Effector CD8-positive, alpha-beta T cell (primary cell): Measurements from ENCODE around the gene HPSE2.

ENCODE experiments used
- DNase-seq: peaks from one replicate; lab custom pipeline; 2025; lab: John Stamatoyannopoulos, UW

Gene HPSE2

DNA sequence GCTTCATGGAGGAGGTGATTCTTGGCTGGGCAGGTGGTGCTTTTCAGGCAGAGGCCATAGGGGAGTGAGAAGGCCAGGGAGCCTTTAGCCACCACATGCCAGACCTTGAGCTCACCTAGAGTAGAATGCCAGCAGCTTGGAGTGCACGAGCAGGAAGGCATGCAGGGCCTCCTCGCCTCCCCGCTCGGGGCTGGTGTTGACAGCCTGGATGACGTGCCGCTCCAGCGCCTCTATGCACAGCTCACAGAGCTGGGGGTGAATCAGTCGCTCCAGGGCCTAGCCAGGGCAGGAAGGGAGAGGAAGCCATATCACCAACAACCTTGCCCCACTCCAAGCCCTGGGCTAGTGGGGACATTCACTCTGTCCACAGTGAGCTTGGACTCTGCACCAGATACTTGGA is 804.6 kb downstream of the HPSE2 start:
- no peak for DNase-seq

DNA sequence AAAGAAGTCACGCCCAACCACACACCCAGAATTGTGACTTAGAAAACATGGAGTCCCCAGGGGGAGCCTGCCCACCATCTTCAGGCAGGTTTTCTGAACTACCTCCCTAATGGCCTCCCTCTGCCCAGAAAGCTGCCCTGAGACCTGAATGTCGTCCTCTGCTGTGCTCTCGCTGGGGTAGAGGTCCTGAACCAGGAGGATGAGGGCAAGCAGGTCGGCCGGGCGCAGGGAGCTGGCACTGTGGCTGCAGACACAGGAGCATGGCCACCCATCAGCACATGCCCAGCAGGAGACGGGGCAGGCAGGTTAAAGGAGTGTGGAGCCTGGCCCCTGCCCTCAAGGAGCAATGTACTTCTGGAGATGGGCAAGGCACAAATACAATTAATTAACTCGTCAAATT is 805.2 kb downstream of the HPSE2 start:
- DNase-seq = no peak

DNA sequence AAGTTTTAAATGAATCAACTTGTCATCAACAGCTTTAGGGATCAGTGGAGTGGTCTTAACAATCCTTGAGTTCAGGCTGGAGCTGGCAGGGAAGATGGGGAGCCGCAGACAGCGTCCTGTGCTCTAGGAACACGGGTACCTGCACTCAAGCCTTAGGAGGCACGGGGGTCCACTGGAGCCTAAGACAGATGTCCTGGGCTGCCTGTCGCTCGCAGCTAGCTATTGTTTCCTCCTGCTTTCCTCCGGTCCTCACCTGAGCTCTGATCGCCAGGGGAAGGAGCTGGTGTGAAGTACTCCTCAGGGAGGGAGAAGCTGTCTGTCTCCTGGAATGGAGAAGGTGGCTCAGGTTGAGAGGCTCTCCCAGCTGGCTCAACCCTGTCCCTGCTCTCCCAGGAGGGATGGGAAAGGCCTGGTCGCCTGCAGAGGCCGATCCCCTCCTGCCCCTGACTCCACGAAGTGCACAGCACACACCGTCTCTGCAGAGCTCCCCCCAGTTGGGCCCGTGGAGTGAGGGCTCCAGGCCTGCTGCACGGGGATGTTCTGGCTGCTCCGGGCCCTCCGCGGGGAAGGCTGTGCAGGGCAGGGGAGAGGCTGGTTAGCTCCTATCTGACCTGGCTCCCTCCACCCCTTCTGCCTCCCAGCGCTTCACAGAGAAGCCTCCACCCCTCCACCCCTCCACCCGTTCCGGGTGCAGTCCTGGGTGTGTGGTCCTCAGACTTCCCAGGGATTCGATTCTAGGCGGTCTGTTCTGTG is 806.2 kb downstream of the HPSE2 start:
- DNase-seq = no peak

DNA sequence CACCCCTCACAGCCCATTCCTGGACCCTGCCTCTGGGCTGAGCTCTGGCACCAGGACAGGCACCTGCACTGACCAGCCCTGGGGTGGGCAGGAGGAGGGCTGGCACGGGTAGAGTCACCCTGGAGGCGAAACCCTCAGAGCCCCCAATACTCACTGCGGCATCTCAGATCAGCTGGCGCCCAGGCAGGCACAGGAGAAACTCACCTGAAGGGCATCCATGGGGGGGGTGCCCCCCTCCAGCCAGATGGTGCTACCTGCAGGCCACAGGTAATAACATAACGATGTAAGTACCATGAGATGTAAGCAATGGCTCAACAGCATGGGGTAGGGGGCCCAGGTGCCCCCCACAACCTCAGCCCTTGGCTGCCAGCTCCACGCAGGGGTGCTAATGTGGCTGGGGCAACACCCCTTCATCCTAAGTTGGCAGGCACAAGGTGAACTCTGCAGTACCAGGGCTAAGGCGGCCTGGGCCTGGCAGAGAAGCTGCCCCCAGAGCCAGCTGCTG is 808.6 kb downstream of the HPSE2 start:
- DNase-seq = no peak

DNA sequence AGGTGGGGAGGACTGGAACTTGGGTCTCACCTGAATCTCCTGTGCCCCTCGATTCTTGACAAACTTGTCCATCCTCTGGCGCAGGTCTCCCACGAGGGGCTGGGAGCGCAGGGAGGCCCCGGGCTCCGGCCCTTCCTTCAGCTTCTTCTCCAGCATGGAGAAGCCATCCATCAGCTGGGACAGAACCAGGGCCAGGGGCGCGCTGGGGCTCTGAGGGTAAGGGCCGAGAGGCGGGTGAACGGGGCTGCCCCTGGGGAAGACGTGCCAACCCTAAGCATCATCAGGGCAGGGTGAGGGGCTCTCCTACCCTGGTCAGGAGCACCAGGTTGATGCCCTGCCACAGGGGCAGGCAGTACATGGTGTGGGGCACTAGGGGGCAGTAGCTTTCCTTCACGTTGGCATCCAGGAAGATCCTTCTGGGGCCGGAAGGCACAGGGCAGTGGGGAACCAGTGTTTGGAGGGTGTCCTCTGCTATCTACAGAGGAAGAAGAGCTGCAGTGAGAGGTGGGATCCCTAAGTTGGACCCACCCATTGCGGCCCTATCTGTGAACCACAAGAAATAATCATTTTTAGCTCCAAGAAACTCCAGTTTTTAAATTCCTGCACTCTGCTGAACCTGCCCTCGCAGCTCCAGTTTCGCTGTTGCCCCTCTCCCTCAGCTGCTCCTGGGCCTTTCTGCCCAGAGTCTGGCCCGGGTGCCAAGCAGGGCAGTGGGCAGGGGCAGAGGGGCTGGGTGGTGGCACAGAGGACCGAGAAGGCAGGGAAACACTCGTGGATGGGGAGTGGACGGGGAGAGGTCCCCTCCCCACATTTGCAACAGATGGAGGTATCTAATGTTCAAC is 809.9 kb downstream of the HPSE2 start:
- peak; percentile 6 for DNase-seq

GRCh38 chr10:98424295-98425254 is 811.1 kb downstream of the HPSE2 start:
- no peak for DNase-seq

GRCh38 chr10:98423691-98424120 is 811.9 kb downstream of the HPSE2 start:
- no peak for DNase-seq

- no peak for DNase-seq
These were observed 813.5 kb downstream of the HPSE2 start for GRCh38 chr10:98422182-98422581.

DNA sequence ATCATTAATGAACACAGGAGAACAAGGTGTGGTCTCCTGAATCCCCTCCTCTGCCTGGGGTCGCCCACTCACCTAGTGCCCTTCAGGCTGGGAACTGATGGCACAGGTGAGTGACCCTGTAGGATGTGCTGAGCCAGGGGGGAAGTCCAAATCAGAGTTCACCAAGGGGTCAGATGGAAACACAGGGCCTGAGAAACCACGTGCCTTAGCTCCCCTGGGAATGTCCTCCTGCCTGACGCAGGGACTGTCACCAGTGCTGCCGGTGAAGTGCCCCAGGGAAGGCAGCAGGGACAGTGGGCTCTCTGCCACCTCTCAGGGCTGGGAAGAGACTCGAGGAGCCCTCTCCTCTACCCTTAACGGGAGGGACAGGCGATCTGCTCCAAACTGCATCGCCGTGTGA is 814.9 kb downstream of the HPSE2 start:
- no peak for DNase-seq

DNA sequence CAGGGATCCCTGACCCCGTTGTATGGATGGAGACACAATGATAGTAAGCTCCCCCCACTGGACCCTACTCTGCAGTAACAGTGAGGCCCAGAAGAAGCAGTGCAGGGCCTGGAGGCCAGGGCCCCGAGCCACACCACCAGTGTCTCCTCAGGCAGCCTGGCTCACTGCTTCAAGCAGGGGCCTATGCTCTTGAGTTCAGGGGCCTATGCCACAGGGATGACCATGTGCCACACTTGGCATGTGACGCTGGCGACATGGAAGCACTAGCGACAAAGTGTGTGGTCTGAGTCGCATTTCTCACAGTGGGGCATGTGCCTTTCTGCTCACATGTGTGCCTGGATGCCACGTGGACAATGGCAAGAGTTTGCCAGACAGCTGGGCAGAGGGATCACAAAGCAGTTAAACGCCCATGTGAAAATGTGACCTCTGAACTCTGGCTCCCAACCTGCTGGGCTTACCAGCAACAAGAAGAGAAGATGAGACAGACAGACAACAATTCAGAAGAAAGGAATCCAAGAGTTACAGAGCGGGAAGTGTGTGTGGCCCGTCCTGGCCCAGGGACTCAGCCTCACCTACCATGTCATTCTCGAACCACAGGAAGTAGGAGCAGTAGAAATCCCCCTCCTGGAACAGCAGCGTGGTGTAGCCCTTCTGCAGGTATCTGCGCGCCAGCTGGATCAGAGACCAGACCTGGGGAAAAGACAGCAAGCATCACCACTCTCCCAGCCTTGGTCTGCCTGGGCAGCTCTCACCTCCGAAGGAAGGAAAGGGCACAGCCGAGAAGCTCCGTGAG is 816.0 kb downstream of the HPSE2 start:
- no peak for DNase-seq

DNA sequence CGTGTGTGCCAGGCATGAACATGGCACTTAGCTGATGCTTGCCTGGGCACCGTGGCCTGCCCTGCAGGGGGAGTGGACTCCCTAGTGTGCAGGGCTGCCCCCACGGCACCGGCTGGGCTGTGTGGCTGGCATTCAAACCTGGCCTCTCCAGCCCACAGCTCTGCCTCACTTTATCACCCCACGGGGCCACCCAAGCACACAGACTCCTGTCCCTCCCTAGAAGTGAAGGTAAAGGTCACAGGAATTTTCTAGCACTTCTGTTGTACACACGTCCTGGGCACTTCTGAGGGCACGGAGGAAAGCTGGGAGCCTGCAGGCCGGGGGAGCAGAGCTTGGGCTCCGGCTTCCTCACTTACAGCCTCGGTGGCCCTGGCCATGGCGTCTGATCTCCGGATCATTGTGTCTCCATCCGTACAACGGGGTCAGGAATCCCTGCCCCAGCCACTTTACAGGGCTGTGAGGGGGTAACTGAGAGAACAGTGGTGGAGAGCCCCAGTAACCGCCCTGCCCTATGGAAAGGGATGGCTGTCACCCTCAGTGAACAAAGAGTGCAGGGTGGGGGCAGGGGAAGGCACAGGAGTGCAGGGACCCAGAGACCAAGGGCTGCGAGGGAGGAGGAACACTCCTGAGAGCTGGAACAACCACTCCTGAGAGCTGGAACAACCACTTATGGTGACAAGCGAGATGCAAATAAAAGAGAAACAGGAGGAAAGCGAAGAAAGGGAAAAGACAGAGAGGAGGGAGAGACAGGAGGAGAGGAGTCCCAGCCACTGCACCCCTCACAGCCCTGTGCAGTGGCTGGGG is 816.8 kb downstream of the HPSE2 start:
- DNase-seq = no peak

GRCh38 chr10:98417973-98418664 is 817.5 kb downstream of the HPSE2 start:
- DNase-seq = no peak

- no peak for DNase-seq
These were observed 818.1 kb downstream of the HPSE2 start for GRCh38 chr10:98417481-98417959.

GRCh38 chr10:98416606-98417388 is 818.9 kb downstream of the HPSE2 start:
- DNase-seq = no peak

DNA sequence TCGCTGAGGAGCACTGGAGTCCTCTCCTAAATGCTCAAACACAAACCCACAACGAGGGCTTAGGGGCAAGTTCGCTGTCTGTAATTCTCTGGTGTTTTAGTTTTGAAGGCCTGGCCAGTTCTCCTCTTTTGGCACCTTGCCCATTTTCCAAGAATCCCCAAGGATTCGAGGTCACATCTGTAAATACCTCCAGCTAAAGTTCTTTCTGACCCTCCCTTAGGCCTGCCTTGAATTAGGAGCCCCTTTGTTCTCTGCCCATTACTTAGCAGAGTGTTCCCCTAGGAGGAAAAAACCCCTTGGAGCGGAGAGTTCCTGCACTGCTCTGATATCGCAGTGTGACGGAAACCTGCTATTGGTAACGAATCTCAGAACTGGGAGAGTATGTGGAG is 819.9 kb downstream of the HPSE2 start:
- no peak for DNase-seq

- DNase-seq = peak; percentile 9
These were observed 820.5 kb downstream of the HPSE2 start, which contains the start of gene PYROXD2 for GRCh38 chr10:98414932-98415730. Gene PYROXD2, minus strand, starts transcription at chr10:98415182. Its CDS starts 47 bp downstream, at chr10:98415135.

DNA sequence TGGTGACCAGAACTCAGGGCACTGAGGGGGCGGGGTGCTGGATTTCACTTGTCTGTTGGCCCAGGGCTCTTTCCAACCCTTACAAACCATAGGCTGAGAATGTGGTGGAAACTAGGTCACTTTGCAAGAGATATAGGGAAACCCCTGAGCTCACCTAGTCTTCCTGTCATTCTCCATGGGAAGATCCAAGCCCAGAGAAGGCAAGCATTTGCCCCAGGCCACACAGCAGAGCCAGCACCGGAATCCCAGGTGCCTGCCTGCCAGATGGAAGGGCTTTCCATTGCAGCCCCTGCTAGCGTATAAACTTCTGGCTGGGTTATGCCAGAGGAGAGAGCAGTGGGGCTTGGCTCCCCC is 821.1 kb downstream of the HPSE2 start:
- DNase-seq = no peak

GRCh38 chr10:98411768-98412167 is 823.9 kb downstream of the HPSE2 start:
- no peak for DNase-seq
